H9 (cell line): ENCODE results near the gene CEP41. TPM values are rescaled to one million over a fixed set of nuclear protein-coding genes. Genes with fewer than 3 reads are reported as not detected.

ENCODE experiments used
- DNase-seq: peaks from one replicate; pipeline ENCODE4 v3.0.0-alpha.2; 2017
- H2AFZ ChIP-seq: one replicate; pipeline ENCODE4 v1.6.1; 2013; ENCODE audit warnings: mild to moderate bottlenecking, low read length, control low read depth, moderate library complexity
- H2AK5ac ChIP-seq: 2 replicates; pipeline ENCODE4 v1.6.1; 2013; ENCODE audit warnings: low read length, control low read depth, mixed read lengths; ENCODE audit not compliant: insufficient read length
- H2BK120ac ChIP-seq: one replicate; pipeline ENCODE4 v1.6.1; 2013; ENCODE audit warnings: low read depth, mild to moderate bottlenecking, low read length, control low read depth, inconsistent platforms; ENCODE audit not compliant: poor library complexity, severe bottlenecking
- H2BK12ac ChIP-seq: 2 replicates; pipeline ENCODE4 v1.6.1; 2013; ENCODE audit warnings: low read length, control low read depth, mixed read lengths, low read depth; ENCODE audit not compliant: insufficient read length
- H2BK15ac ChIP-seq: 2 replicates; pipeline ENCODE4 v1.6.1; 2013; ENCODE audit warnings: low read depth, low read length, control low read depth
- H2BK20ac ChIP-seq: one replicate; pipeline ENCODE4 v1.6.1; 2013; ENCODE audit warnings: low read depth, mild to moderate bottlenecking, low read length, control low read depth, inconsistent platforms; ENCODE audit not compliant: poor library complexity, severe bottlenecking
- H2BK5ac ChIP-seq: 2 replicates; pipeline ENCODE4 v1.6.1; 2013; ENCODE audit warnings: low read length, control low read depth, mixed read lengths; ENCODE audit not compliant: insufficient read length
- H3K14ac ChIP-seq: 2 replicates; pipeline ENCODE4 v1.6.1; 2013; ENCODE audit warnings: low read length, control low read depth; ENCODE audit not compliant: insufficient read depth
- H3K18ac ChIP-seq: 2 replicates; pipeline ENCODE4 v1.6.1; 2013; ENCODE audit warnings: low read depth, mild to moderate bottlenecking, mixed read lengths, low read length, control low read depth; ENCODE audit not compliant: insufficient read length
- H3K23ac ChIP-seq: 2 replicates; pipeline ENCODE4 v1.6.1; 2013; ENCODE audit warnings: low read length, control low read depth, mixed read lengths, low read depth; ENCODE audit not compliant: insufficient read length
- H3K23me2 ChIP-seq: 2 replicates; pipeline ENCODE4 v1.6.1; 2013; ENCODE audit warnings: low read depth, mild to moderate bottlenecking, mixed read lengths, low read length, control low read depth; ENCODE audit not compliant: insufficient read length, poor library complexity, severe bottlenecking
- H3K27ac ChIP-seq: 2 replicates; pipeline ENCODE4 v1.5.1; 2013; ENCODE audit warnings: low read length, control low read depth, mixed read lengths, low read depth; ENCODE audit not compliant: insufficient read length
- H3K27me3 ChIP-seq: 2 replicates; pipeline ENCODE4 v1.6.1; 2013; ENCODE audit warnings: low read length, control low read depth, inconsistent platforms; ENCODE audit not compliant: insufficient read depth
- H3K4ac ChIP-seq: 2 replicates; pipeline ENCODE4 v1.6.1; 2013; ENCODE audit warnings: low read depth, mild to moderate bottlenecking, control low read depth, inconsistent platforms, low read length, moderate library complexity
- H3K4me1 ChIP-seq: 2 replicates; pipeline ENCODE4 v1.6.1; 2013; ENCODE audit warnings: low read length, control low read depth, inconsistent platforms; ENCODE audit not compliant: insufficient read depth
- H3K4me2 ChIP-seq: 2 replicates; pipeline ENCODE4 v1.6.1; 2013; ENCODE audit warnings: low read length, control low read depth, mixed read lengths; ENCODE audit not compliant: insufficient read length, insufficient read depth
- H3K56ac ChIP-seq: 2 replicates; pipeline ENCODE4 v1.6.1; 2013; ENCODE audit warnings: low read depth, mild to moderate bottlenecking, mixed read lengths, low read length, control low read depth; ENCODE audit not compliant: insufficient read length
- H3K79me1 ChIP-seq: 2 replicates; pipeline ENCODE4 v1.6.1; 2013; ENCODE audit warnings: low read depth, mild to moderate bottlenecking, moderate library complexity, low read length, control low read depth, inconsistent platforms; ENCODE audit not compliant: insufficient read depth, poor library complexity, severe bottlenecking
- H3K79me2 ChIP-seq: 2 replicates; pipeline ENCODE4 v1.6.1; 2013; ENCODE audit warnings: low read length, control low read depth, inconsistent platforms; ENCODE audit not compliant: insufficient read depth
- H3K9ac ChIP-seq: 2 replicates; pipeline ENCODE4 v1.6.1; 2013; ENCODE audit warnings: low read length, control low read depth, mixed read lengths; ENCODE audit not compliant: insufficient read length; ENCODE audit errors: extremely low read depth
- H3K9me3 ChIP-seq: one replicate; pipeline ENCODE4 v1.6.1; 2013; ENCODE audit warnings: low read depth, low read length, inconsistent platforms; ENCODE audit not compliant: control insufficient read depth
- H3T11ph ChIP-seq: one replicate; pipeline ENCODE4 v1.6.1; 2013; ENCODE audit warnings: mild to moderate bottlenecking, low read length, control low read depth, inconsistent platforms
- H4K20me1 ChIP-seq: one replicate; pipeline ENCODE4 v1.6.1; 2013; ENCODE audit not compliant: control insufficient read depth, insufficient read length, insufficient read depth
- H4K5ac ChIP-seq: 2 replicates; pipeline ENCODE4 v1.6.1; 2013; ENCODE audit warnings: low read depth, mild to moderate bottlenecking, mixed read lengths, low read length, control low read depth; ENCODE audit not compliant: insufficient read length
- H4K8ac ChIP-seq: replicated peaks from 2 replicates; pipeline ENCODE4 v1.6.1; 2013; ENCODE audit warnings: low read length, control low read depth, mixed read lengths, low read depth; ENCODE audit not compliant: insufficient read length
- H4K91ac ChIP-seq: 2 replicates; pipeline ENCODE4 v1.6.1; 2013; ENCODE audit warnings: low read depth, mild to moderate bottlenecking, moderate library complexity, mixed read lengths, low read length, control low read depth; ENCODE audit not compliant: insufficient read length
- H3K27ac Mint-ChIP-seq, 3 experiments: 2 replicates in 2 of 3; 3 replicates in 1 of 3; pipeline ENCODE4 v1.8.0; 2020 to 2021; ENCODE audit warnings: mixed read lengths in 3 of 3, mild to moderate bottlenecking in 1 of 3, moderate library complexity in 1 of 3
- H3K27me3 Mint-ChIP-seq: 2 replicates; pipeline ENCODE4 v1.8.0; 2021; ENCODE audit warnings: low read depth, mild to moderate bottlenecking, moderate library complexity, mixed read lengths
- H3K36me3 Mint-ChIP-seq, 3 experiments: 2 replicates in 2 of 3; 3 replicates in 1 of 3; pipeline ENCODE4 v1.8.0; 2020 to 2021; ENCODE audit warnings: low read depth in 3 of 3, mixed read lengths in 3 of 3; ENCODE audit not compliant: insufficient read depth in 1 of 3
- H3K4me1 Mint-ChIP-seq, 2 experiments: 2 replicates each; pipeline ENCODE4 v1.8.0; 2020; ENCODE audit warnings: mixed read lengths in 2 of 2
- H3K4me3 Mint-ChIP-seq, 2 experiments: 2 replicates in 1 of 2; 3 replicates in 1 of 2; pipeline ENCODE4 v1.8.0; 2020 to 2021; ENCODE audit warnings: mild to moderate bottlenecking in 2 of 2, mixed read lengths in 2 of 2, moderate library complexity in 1 of 2
- H3K9me3 Mint-ChIP-seq, 2 experiments: 2 replicates in 1 of 2; 3 replicates in 1 of 2; pipeline ENCODE4 v1.8.0; 2020; ENCODE audit warnings: mild to moderate bottlenecking in 2 of 2, mixed read lengths in 2 of 2, moderate library complexity in 1 of 2
- CTCF ChIP-seq: fragments of 200-600 bp; sonication (generic); conservative IDR thresholded peaks from 3 replicates; pipeline ENCODE4 v1.8.0; 2021; ENCODE audit warnings: antibody characterized with exemption, mild to moderate bottlenecking
- WGBS: extraction: QIAGEN DNeasy Blood & Tissue Kit; methylation state at CpG from one replicate; pipeline ENCODE4 v1.1.7; 2013; ENCODE audit warnings: missing lambda C conversion rate, low lambda C conversion rate, mixed read lengths; ENCODE audit not compliant: insufficient read length; ENCODE audit errors: extremely low coverage; 5-methylcytosine and 5-hydroxymethylcytosine counted together
- total RNA-seq: library from RNA; stranded (reverse); gene quantifications from 2 replicates; pipeline ENCODE4 v1.2.1, GENCODE V29; 2021

Gene CEP41
- total RNA-seq, 1 experiment from 2014 or later, result 9.7 TPM

GRCh38 chr7:130429019-130429418, 11.8 kb downstream of the CEP41 start:
- no peaks in the 10 kb centered on the region for H3K9me3 ChIP-seq
- H3K4me2 ChIP-seq, result no peak overlapping the region
- H3K9ac ChIP-seq, result no peak overlapping the region
- Mint-ChIP-seq H3K27ac (peak overlapping the region in 1 of 3 experiments; percentile 16; a peak in 1 of 7 replicates), H3K4me3 (no peak overlapping the region), H3K4me1 (peaks cover 0 to 4% of the 10 kb centered on the region in 2 experiments; a peak in 2 of 4 replicates), H3K27me3 (no peaks in the 10 kb centered on the region), H3K36me3 (no peaks in the 10 kb centered on the region; a peak in 1 of 7 replicates), H3K9me3 (no peaks in the 10 kb centered on the region)
- H3K23ac ChIP-seq, result no peak overlapping the region
- no peak overlapping the region for H3K27ac ChIP-seq
- no peak overlapping the region for H4K5ac ChIP-seq
- H3K23me2 ChIP-seq, result no peaks in the 10 kb centered on the region
- DNase-seq, result no peak
- WGBS, result no CpG with 5 or more reads among the region's 4 CpGs
- no peak overlapping the region for H3T11ph ChIP-seq
- no peak overlapping the region for H2BK120ac ChIP-seq
- no peak overlapping the region for H2AFZ ChIP-seq
- no peaks in the 10 kb centered on the region for H3K27me3 ChIP-seq
- H2AK5ac ChIP-seq, result no peak overlapping the region
- no peak overlapping the region for H2BK20ac ChIP-seq
- no peak for TF ChIP-seq CTCF
- no peaks in the 10 kb centered on the region for H4K20me1 ChIP-seq
- H2BK12ac ChIP-seq, result no peak overlapping the region
- no peak overlapping the region for H3K18ac ChIP-seq
- no peak overlapping the region for H3K56ac ChIP-seq
- H3K4ac ChIP-seq, result no peak overlapping the region
- H3K79me1 ChIP-seq, result no peaks in the 10 kb centered on the region
- H3K14ac ChIP-seq, result no peak overlapping the region
- H4K8ac ChIP-seq, result no peak overlapping the region
- no peak overlapping the region for H2BK15ac ChIP-seq
- H4K91ac ChIP-seq, result no peak overlapping the region
- H3K79me2 ChIP-seq, result no peaks in the 10 kb centered on the region
- no peak overlapping the region for H2BK5ac ChIP-seq
- H3K4me1 ChIP-seq, result no peaks in the 10 kb centered on the region; the same call in 1 of the 2 replicates
